GM18498 (cell line): ENCODE measurements around the gene POU2AF3.

ENCODE experiments used
- ATAC-seq: cut with Tn5 transposase; IDR thresholded peaks from one replicate; pipeline ENCODE4 v1.9.1; 2021; ENCODE audit warnings: mild to moderate bottlenecking, moderate library complexity; ENCODE audit not compliant: unreplicated experiment

POU2AF3 gene

DNA sequence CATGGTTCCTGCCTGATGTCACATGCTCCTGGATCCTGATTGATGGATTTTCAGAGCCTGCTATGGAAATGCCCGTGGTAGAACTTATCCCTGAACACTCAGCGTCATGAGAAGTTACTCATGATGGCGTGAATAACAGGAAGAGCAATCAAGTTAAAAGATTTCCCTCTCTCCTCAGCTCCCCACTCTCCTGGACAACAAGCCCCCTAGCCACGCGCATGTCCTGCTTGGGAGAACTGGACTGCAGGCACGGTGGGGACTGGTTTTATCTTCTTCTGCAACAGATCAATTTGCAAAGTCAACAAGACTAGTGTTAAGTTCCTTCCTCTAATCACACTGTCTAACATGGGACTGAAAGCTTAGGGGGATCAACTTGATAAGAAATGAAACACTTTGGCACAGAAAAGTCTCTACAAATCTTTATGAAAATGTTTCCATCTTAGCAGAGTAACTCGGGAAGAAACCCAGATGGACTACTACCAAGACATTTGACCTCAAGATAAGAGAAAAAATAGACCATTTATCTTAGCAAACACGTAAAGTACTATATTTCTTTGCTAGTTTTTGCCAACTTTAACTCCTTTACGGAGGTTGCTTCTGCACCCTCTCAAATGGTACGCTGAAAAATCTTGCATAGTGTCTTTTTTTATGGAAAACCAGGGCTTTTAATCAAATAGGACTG, 53.2 kb downstream of the POU2AF3 start:
- ATAC-seq, result no peak

GRCh38 chr11:111352231-111352746, 53.9 kb downstream of the POU2AF3 start:
- ATAC-seq, result no peak

- ATAC-seq, result no peak
Observed at GRCh38 chr11:111352935-111353710, 54.8 kb downstream of the POU2AF3 start.

GRCh38 chr11:111353776-111354600, 55.6 kb downstream of the POU2AF3 start:
- no peak for ATAC-seq

DNA sequence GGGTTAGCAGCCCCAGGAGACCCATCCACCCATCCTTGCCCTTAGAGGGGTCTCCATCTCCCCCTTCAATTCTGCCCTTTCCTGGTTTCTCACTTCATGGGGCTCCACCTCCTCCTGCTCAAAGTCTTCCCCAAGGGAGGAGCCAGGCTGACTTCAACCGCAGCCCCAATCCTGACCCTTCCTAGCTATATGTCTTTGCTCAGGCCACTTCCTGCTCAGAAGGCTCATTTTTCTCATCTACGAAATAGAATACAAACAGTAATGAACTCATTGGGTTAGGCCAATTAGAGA, 56.2 kb downstream of the POU2AF3 start:
- no peak for ATAC-seq

GRCh38 chr11:111355101-111355500, 56.8 kb downstream of the POU2AF3 start:
- ATAC-seq, result no peak

GRCh38 chr11:111355956-111356659, 57.8 kb downstream of the POU2AF3 start:
- ATAC-seq, result no peak

- no peak for ATAC-seq
Observed at GRCh38 chr11:111356660-111357048, 58.3 kb downstream of the POU2AF3 start.

GRCh38 chr11:111357150-111358037, 59.0 kb downstream of the POU2AF3 start:
- no peak for ATAC-seq
